GM08714 (cell line): ENCODE measurements around the gene FBXO21.
"Not testable (repeated sequence)": the region's sequence is repeated elsewhere in the genome, so short reads cannot be mapped to it uniquely, and the experiment has no call there.

Experiments used
- H3K4me3 ChIP-seq: fragments of 200-500 bp; sonication (Bioruptor generic); 2 replicates; pipeline ENCODE4 v1.5.1; 2014; ENCODE audit warnings: mild to moderate bottlenecking, low read length, inconsistent platforms
- ZNF274 ChIP-seq: IDR thresholded peaks from 2 replicates; pipeline ENCODE4 v1.6.1; 2012; ENCODE audit warnings: mild to moderate bottlenecking, low read depth, low read length

Gene FBXO21

GRCh38 chr12:117101953-117102799, 88.1 kb downstream of the FBXO21 start:
- no peak for TF ChIP-seq ZNF274
- H3K4me3 ChIP-seq = no peak overlapping the region

- no peak overlapping the region for H3K4me3 ChIP-seq
- TF ChIP-seq ZNF274 = no peak
Measured at GRCh38 chr12:117100851-117101673, 89.2 kb downstream of the FBXO21 start.

DNA sequence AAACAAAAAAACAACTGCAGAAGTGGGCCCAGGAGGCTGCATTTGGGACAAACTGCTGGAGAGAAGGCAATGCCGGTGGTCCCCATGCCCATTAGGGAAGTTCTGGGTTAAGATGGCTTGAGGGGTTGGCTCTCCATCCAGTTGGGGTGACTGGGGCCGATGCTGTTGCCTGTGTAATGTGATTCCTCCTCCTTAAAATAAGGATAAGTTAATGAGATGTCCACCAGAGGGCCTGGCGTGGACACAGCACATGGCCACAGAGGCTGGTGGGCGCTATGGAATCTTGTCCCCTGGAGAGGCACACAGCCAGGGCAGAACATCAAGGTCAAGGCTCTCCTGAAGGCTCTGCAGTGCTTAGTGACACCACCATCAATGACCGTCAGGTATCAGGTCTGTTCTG, 90.0 kb downstream of the FBXO21 start:
- H3K4me3 ChIP-seq = no peak overlapping the region
- TF ChIP-seq ZNF274 = no peak

DNA sequence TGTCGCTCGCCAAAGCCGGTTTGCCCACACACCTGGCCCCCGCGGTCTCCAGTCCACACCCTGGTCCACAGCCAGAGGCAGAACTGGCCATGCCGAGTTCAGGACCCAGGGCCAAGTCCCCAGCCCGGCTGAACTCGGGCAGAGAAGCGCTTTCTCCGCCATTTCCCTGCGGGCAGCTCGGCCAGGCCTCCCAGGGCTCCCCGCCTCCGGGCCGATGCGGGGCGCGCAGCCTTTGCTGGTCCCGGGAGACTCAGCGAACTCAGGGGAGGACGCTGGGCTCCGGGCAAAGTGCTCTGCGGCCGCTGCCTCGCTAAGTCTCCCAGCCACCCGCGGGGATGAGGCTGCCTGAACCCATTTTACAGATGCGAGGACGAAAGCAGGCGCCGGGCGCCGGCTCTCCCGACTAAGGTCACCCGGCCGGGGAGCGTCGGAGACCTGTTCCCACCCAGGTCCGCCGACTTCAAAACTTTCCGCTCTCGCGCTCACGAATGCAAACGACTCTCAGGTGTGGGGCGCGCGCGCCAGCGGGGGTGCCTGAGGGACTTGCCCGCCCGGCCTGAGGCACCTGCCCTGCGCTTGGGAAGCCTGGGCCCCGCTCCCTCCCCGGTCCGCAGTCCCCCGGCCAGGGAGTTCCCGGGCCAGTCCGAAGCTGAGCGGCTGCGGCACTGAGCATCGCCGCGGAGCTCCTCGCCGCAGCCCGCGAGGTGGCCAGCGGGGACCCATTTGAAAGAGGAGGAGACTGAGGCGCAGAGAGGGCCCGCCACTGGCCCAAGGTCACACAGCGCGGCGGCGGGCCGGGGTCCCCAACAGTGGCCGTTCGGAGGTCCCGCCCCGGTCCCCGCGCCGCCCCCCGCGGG, 91.7 kb downstream of the FBXO21 start:
- H3K4me3 ChIP-seq = peak overlapping the region; percentile 70; the same call in 1 of the 2 replicates
- no peak for TF ChIP-seq ZNF274

- peak overlapping the region; percentile 70; the same call in 1 of the 2 replicates for H3K4me3 ChIP-seq
- TF ChIP-seq ZNF274 = no peak
Measured at GRCh38 chr12:117098024-117098360, 92.3 kb downstream of the FBXO21 start.

GRCh38 chr12:117097159-117097558, 93.1 kb downstream of the FBXO21 start:
- H3K4me3 ChIP-seq = no peak overlapping the region
- TF ChIP-seq ZNF274 = no peak

DNA sequence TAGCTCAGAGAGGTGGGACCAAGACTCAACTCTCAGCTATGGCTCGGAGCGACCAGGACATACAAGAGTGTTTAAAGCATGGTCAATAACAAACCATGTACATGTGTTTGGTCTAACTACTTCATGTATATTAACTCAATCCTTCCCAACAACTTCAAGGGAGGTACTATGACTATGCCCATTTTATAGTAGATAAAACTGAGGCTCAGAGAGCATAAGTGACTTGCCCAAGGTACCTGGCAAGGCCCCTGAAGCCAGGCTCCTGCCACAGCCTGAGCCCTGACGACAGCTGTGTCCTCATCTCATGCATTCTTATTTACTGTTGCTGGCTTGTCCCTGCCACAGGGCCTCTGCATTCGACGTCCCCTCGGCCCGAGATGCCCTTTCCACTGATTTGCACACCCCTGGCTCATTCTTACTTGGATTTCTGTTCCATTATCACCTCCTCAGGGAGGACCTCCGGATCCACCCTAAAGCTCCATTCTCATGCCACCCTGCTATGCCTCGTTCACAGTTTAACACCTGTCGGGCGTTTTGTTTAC, 93.7 kb downstream of the FBXO21 start:
- H3K4me3 ChIP-seq = no peak overlapping the region
- no peak for TF ChIP-seq ZNF274

DNA sequence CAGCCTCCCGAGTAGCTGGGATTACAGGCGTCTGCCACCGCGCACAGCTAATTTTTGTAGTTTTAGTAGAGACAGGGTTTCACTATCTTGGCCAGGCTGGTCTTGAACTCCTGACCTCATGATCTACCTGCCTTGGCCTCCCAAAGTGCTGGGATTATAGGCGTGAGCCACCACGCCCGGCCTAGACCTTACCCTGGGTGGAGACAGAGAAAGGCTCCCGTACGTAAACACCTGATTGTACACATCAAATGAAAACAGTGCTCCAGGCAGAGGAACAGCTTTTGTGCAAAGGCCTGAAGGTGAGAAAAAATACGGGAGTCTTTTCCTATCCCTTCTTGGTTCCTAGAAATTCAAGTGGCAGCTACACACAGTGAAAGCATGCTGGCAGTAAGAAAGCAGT, 95.1 kb downstream of the FBXO21 start:
- not testable (repeated sequence) for H3K4me3 ChIP-seq

DNA sequence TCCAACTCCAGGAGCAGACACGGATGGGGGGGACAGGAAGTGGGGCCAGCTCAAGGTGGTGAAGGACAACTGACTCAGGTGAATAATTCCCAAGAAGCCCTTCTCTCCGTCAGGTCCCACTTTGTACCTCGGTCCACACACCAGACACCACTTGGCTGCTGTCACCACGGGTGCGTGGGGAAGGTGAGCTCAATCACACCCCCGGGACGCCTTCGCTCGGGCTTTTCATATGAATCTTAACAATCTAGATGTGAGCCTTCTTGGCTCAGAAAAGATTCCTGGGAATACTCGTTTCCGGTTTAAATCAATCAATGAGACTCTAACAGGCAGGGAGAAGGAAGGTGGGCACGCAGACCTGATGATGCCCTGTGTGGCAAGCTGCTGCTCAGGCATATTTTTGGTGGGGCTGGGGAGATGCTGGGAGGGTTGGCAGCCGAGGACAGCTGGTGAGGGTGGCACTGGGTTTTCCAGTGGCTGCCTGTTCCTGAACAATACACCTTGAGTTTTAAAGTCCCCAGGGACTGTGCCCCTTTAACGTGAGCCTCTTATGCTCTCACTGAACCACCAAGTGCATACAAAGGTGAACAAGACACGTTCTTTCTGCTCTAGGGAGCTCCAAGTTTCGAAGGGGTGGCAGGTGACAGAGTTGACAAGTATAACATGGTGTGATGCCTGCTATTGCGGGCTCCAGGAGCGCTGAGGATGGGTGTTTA, 96.2 kb downstream of the FBXO21 start:
- no peak for TF ChIP-seq ZNF274
- no peak overlapping the region for H3K4me3 ChIP-seq

DNA sequence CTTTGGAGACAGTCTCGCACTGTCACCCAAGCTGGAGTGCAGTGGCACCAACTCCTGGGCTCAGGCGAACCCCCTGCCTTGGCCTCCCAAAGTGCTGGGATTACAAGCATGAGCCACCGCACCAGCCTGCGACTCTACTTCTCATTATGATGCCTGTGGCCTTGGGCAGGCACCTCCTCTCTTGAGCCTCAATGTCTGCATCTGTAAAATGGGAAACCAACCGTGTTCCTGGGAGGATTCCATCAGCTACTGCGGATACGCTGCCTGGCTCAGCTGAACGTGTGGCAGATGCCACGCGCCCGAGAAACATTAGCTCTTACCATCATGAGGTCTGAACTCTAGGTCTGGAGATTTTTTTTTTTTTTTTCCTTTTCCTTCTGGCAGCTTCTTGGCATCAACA, 96.8 kb downstream of the FBXO21 start:
- H3K4me3 ChIP-seq = no peak overlapping the region
- no peak for TF ChIP-seq ZNF274

- no peak overlapping the region for H3K4me3 ChIP-seq
- no peak for TF ChIP-seq ZNF274
Measured at GRCh38 chr12:117092886-117093285, 97.4 kb downstream of the FBXO21 start.

DNA sequence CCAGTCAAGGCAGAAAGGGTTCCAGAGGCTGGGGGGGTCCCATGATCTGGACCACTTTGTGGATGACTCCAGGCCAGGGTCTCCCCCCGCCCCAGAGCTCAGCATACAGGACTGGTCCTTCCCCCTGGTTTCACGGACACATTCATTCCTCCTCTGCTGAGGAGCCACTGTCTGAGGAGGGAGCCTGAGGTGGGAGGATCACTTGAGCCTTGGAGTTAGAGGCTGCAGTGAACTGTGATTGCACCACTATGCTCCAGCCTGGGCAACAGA, 97.8 kb downstream of the FBXO21 start:
- H3K4me3 ChIP-seq = no peak overlapping the region
- TF ChIP-seq ZNF274 = no peak
